ENCODE results near the gene CDKL4.
"Not testable (repeated sequence)": the region's sequence is repeated elsewhere in the genome, so short reads cannot be mapped to it uniquely, and the experiment has no call there.

The CDKL4 gene

DNA sequence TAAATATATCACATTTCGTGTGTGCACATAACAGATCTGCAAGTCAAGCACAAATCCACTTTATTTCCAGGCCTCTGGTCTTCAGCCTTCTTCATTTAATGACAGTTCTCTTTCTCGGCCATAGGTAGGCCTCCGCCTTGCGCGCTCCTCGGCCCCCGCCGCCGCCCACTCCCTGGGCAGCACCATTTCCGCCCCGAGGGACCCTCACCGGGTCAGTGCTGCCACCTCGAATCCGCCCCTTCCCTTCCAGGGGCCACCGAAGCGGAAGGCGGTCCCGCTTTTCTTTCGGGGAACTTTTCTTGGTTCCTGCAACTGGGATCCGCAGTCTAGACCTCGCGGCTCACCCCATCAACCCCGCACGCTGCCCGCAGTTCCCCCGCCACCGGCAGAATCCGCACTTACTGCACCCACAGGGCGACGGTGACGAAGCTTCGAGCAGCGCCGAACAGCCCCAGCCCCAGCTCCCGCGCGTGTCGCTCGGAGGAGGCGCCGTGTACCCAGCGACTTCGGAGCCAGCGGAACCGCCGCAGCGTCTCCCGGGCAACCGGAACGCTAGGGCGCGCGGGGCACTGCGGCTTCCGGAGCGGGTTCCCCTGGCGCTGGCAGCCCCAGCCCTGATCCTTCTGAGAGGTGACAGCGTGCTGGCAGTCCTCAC, at the start of gene CDKL4:
Gene CDKL4, minus strand, starts transcription at position 502 of the 655 bp plus-strand sequence.
- no peak for DNase-seq (ENCODE audit: low read depth in 1 of 2, low spot score in 1 of 2)

DNA sequence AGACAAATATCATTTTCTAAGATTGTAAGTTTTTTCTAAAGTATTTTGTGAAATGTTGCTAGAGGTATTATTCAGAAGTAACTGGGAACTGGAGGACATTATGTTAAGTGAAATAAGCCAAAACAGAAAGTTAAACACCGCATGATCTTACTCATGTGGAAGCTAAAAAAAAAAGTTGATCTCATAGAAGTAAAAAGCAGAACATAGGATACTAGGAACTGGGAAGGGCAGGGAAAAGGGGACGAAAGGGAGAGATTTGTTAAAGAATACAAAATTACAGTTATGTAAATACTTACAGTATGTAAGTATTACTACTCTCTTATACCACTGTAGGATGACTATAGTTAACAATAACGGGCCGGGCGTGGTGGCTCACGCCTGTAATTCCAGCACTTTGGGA, 46.7 kb upstream of the CDKL4 start:
- no peak for DNase-seq (ENCODE audit: low read depth in 1 of 2, low spot score in 1 of 2)

DNA sequence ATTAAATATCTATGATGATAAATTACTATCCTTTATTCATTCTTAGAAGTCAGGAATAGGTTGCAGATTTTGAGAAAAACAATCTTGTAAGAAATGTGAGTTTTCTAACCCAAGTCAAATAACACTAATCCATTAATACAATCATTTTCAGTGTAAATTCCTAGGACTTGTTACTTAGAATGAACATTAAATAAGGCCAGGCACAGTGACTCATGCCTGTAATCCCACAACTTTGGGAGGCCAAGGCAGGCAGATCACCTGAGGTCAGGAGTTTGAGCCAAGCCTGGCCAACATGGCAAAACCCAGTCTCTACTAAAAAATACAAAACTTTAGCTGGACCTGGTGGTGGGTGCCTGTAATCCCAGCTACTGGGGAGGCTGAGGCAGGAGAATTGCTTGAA, 45.8 kb upstream of the CDKL4 start:
- no peak for DNase-seq (ENCODE audit: low read depth in 1 of 2, low spot score in 1 of 2)

DNA sequence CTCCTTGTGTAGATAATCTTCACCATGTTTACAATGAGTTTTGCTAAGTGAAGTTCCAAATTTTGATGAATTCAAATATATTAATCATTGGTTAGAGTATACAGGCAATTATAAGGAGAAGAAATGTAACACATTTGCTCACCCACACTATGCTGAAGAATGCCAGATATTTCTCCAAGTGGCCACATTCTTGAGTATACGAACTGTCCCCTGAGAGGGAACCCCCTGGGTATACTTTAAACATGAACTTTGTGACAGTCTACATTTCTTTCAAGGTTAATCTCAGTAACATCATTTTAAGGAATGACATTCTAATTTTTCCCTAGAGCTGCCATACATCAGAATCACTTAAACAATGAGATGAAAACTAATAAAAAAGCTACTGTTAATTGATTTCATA, 39.8 kb upstream of the CDKL4 start:
- DNase-seq (ENCODE audit: low read depth in 1 of 2, low spot score in 1 of 2) = no peak

DNA sequence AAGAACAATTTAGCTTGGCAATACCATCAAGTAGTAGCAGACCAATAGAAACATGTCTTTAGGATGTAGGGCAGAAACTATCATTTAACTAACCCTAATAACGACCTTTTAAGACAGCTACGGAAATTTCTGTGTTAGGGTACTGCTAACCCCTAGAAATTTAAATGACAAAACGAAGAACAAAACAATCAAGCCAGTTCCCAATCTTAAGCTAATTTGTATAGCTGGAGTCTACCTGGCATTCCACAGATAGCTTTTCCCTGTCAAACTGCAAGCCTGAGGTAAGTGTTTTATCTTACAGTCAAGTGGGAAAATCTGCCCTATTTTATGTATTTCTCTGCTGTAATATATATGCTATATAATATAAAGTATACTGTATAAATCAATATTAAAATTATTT, 37.6 kb upstream of the CDKL4 start:
- DNase-seq (ENCODE audit: low read depth in 1 of 2, low spot score in 1 of 2) = no peak

DNA sequence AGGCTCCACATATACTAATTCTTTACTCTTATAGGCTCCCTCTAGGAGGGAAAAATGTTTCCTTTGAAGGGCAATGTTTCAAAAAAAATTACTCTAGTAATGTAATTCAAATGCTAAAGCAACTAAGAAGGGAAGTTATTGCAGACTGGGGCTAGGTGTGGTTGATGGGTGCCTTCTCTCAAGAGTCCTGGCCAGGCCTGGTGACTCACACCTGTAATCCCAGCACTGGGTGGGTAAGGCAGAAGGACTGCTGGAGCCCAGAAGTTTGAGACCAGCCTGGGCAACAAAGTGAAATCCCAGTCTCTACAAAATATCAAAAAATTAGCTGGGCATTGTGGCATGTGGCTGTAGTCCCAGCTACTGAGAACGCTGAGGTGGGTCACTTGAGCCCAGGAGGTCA, 31.2 kb upstream of the CDKL4 start:
- no peak for DNase-seq (ENCODE audit: low read depth in 1 of 2, low spot score in 1 of 2)

DNA sequence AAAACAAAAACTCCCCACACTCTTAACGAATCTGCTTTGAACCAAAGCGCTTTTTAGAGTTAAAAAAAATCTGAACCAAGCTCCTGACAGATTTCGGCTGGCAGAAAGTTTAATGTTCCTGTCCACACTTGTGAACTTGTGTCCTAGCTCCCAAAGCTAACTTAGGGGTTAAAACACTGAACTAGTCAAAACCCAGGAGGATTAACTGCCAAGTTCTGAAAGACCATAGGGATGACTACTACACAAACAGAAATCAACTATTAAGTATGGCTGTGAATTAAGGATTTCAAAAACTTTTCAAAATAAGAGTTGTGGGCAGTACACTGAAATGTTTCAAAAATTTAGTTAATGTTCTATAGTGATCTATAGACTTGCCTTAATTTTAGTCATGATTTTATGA, 26.2 kb upstream of the CDKL4 start:
- no peak for DNase-seq (ENCODE audit: low read depth in 1 of 2, low spot score in 1 of 2)

DNA sequence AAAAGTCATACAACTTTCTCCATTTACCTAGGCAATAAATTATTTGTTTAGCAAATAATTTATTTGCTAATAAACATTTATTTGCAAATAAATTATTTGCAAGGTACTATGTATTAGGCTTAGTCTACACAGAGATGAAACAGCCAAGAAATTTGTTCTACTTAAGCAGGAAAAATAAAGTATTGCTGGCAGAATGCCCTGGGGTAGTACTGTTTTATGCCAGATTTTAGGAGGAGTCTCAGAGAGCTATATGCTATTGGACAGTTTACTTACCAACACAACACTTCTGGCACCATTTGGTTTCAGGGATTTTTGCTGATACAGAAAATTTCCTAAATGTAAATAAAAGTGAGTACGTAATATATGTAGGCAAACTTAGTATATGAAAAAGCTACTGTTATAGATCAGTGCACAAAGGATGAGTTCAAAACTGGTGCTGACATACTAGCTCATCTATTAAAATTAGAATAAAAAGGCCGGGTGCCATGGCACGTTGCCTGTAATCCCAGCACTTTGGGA, 23.2 kb upstream of the CDKL4 start:
- no peak for DNase-seq (ENCODE audit: low read depth in 1 of 2, low spot score in 1 of 2)

DNA sequence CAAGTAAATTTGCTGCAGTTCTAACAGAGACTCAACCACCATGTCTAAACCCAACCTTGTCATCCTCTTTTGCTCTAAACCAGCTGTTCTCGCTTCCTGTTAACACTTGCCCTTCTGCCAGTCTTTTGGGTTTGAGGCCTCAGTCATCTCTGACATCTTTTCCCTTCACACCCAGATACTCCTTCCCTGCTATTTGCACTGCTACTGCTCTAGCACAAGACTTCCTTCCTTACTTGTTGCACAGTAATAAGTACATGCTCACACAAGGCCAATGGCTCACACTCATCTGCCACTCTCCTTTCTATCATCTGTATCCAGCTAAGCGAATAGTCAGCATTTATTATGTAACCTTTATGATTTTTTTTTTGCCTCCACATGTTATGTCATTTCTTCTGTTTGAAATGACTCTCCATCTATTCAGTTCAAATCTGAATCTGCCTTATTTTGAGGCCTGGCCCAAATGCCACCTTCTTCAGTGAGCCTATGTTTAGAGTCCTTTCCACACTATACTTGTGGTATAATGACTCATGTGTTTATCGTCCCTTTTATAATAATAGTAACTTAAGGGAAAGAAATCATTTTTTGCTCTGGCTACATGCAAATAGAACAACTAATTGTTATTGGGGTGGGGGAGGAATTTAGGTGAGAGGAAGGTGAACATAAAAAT, 22.5 kb upstream of the CDKL4 start:
- no peak for DNase-seq (ENCODE audit: low read depth in 1 of 2, low spot score in 1 of 2)

DNA sequence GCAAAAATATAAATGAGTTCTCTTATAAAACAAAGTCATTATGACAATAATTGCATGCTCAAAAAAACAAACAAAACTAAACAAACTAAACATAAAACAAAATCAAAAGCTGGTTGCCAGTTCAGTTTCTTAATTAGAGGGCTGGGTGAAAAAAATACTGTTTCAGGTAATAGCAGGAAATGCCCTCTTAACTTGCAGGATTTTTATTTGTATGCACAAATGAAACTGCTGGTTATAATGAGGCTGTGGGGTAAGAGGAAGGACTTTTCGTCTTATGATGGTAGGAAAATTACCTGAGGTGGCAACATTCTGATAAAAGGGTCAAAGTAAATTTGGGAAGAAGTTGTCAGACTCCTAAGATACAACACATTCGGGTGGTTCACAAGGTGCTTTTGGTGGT, 21.5 kb upstream of the CDKL4 start:
- DNase-seq (ENCODE audit: low read depth in 1 of 2, low spot score in 1 of 2) = no peak

DNA sequence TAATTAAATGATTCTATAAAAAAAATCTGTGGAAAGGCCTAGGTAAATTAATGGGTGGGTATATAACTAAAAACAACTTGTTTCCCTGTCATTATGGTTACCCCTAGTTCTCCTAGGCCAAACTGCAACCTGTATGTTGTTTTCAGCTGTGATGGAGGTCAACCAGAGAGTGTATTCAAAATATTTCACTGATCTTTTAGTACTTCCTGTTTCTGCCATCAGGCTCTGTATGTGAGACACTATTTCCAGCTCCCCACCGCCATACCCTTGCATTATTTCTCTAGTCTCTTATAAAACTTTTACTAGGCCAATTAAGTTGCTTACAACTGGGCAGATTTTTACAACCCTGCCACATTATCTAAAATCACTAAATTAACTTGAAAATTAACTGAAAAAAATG, 21.0 kb upstream of the CDKL4 start:
- no peak for DNase-seq (ENCODE audit: low read depth in 1 of 2, low spot score in 1 of 2)

DNA sequence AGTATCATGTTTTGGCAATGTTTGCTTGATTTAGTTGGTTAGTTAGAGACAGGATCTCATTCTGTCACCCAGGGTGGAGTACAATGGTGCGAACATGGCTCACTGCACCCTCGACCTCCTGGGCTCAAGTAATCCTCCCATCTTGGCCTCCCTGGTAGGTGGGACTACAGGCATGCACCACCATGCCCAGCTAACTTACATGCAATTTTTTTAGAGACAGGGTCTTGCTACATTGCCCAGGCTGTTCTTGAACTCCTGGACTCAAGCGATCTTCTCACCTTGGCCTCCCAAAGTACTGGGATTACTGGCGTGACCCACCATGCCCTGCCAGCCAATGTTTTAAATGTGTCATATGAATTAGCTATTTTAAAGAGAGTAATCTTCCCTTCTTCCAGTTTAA, 16.3 kb upstream of the CDKL4 start:
- DNase-seq (ENCODE audit: low read depth in 1 of 2, low spot score in 1 of 2) = no peak

DNA sequence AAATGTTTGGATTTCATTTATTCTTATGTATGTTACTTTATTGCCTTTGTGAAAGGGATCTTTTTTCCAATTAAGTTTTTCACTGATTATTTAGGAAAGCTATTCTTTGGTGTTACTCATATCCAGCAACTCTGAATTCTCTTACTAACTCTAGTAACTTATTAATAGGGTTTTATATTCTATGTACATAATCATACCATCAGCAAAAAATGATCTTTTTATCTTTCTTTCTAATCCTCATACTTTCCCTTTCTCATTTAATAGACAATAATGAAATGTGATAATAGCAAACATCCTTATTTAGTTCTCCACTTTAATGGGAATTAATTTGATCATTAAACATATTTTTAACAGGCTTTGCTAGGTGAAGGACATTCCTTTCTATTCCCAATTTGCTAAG, 12.3 kb upstream of the CDKL4 start:
- DNase-seq (ENCODE audit: low read depth in 1 of 2, low spot score in 1 of 2) = no peak

DNA sequence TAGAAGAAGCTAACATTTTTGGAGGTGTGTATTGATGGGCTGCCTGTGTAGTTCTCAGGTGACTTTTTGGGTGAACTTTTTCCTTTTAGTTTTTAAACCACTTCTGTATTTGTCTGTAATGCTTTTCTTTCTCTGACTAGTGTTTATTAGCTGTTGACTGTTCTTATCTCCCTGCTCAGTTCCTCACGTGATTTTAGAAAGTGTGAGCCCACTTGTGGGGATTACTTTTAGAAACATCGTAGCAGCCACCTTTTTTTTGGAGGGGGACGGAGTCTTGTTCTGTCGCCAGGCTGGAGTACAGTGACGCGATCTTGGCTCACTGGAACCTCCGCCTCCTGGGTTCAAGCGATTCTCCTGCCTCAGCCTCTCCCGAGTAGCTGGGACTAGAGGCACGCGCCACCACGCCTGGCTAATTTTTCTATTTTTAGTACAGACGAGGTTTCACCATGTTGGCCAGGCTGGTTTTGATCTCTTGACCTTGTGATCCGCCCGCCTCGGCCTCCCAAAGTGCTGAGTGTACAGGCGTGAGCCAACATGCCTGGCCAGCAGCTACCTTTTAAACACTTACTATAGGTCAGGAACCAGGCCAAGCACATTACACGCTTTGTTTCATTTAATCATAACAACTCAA, 9.2 kb upstream of the CDKL4 start:
- no peak for DNase-seq (ENCODE audit: low read depth in 1 of 2, low spot score in 1 of 2)

DNA sequence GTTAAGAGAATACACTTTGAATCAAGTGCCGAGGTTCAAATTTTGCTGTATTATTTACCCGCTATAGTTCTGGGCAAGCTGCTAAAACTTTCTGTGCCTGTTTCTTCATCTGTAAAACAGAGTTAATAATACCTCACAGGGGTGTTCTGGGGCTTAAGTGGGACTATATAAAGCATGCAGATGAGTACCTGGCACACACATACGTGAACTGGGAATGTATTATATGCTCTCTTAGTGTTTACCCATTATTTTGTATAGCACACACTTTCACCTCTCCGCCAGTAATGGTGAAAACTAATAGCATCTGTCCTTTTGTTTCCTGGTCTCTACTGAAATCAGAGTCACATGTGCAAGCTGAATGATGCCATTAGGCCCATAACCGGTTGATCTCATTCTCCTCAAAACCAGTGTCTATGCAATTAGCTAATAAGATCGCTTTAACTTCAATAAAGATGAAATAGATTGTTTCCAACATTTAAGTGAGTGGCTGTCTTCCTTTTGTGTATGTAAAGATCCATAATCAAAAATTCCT, 3.8 kb upstream of the CDKL4 start:
- no peak for DNase-seq (ENCODE audit: low read depth in 1 of 2, low spot score in 1 of 2)

DNA sequence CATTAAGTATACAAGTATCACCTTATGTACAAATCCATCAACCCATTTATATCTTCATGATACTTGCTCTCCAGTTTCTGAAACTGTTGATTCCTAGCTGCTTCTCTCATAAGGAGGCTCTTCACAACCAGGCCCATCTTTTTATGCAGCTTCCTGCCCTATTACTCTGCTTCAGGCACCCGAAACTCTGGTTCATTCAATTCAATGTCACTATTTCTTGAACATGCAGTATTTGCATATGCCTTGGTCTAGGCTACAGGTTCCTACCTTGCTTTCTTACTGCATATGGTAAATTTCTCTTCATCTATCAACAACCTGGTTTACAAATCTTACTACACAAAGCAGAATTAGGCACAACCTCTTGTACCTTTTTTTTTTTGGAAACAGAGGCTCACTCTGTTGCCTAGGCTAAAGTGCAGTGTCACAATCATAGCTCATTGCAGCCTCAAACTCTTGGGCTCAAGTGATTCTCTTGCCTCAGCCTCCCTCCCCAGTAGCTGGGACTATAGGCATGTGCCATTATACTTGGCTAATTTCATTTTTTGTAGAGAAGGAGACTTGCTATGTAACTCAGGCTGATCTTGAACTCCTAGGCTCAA, 2.7 kb upstream of the CDKL4 start:
- DNase-seq (ENCODE audit: low read depth in 1 of 2, low spot score in 1 of 2) = no peak

DNA sequence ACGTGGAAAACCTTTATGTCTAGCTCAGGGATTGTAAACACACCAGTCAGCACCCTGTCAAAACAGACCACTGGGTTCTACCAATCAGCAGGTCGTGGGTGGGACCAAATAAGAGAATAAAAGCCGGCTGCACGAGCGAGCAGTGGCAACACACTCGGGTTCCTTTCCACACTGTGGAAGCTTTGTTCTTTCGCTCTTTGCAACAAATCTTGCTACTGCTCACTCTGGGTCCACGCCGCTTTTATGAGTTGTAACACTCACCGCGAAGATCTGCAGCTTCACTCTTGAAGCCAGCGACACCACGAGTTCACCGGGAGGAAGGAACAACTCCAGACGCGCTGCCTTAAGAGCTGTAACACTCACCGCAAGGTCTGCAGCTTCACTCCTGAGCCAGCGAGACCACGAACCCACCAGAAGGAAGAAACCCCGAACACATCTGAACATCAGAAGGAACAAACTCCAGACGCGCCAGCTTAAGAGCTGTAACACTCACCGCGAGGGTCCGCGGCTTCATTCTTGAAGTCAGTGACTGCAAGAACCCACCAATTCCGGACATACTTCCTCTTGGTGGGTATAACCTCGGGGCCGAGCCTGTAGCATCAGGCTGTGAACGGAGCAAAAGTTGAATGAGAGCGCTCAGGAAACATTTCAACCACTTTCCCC, 1.3 kb upstream of the CDKL4 start:
- DNase-seq (ENCODE audit: low read depth in 1 of 2, low spot score in 1 of 2) = not testable (repeated sequence)

DNA sequence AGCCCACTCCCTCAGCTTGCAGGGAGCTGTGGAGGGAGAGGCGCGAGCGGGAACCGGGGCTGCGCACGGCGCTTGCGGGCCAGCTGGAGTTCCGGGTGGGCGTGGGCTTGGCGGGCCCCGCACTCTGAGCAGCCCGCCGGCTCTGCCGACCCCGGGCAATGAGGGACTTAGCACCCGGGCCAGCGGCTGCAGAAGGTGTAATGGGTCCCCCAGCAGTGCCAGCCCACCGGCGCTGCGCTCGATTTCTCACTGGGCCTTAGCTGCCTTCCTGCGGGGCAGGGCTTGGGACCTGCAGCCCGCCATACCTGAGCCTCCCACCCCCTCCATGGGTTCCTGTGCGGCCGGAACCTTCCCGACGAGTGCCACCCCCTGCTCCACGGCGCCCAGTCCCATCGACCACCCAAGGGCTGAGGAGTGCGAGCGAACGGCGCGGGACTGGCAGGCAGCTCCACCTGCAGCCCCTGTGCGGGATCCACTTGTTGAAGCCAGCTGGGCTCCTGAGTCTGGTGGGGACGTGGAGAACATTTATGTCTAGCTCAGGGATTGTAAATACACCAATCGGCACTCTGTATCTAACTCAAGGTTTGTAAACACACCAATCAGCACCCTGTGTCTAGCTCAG, 582 bp upstream of the CDKL4 start:
- DNase-seq (ENCODE audit: low read depth in 1 of 2, low spot score in 1 of 2) = not testable (repeated sequence)

DNA sequence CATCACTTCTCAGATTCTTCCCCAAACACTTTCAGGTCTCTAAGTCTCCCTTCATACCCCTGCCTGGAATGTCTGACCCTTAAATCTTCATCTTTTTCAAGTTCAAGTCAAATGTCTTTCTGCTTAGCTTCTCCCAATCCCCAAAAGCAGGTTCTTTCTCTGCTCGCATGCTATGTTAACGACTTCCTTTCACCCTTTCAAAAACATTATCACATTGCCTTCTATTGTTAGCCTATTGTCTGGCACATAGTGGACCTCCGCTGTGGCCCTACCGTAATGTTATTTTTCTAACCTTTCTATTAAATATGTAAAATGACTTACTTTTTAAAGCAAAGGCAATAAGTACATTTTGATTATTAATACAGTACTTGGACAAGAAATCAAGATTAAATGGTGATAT, 2.2 kb downstream of the CDKL4 start:
- DNase-seq (ENCODE audit: low read depth in 1 of 2, low spot score in 1 of 2) = no peak

DNA sequence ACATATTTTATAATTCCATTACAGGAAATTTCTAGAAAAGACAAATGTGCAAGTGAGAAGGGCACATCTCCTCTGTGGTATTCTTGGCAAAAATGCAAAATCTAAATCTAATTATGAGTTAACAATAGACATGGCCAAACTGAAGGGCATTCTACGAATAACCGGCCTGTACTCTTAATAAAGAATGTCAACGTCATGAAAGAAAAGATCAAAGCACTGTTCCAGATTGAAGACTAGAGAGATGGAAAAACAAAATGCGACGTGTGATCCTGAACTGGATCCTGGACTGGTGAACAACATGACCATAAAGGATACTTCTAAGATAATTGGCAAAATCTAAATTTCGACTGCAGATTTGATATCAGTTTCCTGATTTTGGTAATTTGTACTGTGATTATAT, 3.0 kb downstream of the CDKL4 start:
- no peak for DNase-seq (ENCODE audit: low read depth in 1 of 2, low spot score in 1 of 2)

DNA sequence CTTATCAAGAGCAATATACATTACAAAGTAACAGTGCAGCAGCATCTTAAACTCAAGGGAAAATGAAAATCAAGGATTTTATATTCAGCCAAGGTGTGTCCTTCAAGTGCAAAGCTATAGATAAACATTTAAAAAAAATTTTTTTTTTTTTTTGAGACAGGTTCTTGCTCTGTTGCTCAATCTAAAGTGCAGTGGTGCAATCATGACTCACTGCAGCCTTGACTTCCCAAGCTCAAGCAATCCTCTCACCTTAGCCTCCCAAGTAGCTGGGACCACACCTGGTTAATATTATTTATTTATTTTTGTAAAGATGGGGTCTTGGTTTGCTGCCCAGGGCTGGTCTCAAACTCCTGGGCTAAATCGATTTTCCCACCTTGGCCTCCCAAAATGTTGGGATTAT, 9.0 kb downstream of the CDKL4 start:
- DNase-seq (ENCODE audit: low read depth in 1 of 2, low spot score in 1 of 2) = no peak

All from activated T-helper 1 cell treated with anti-CD3 and anti-CD28 coated beads, Interleukin-2, amount 50 U/mL, for 16 hours (primary cell).